ENCODE results near the gene NUP93. TPM values are rescaled to one million over a fixed set of nuclear protein-coding genes. Genes with fewer than 3 reads are reported as not detected.

Gene NUP93
- total and polyA plus RNA-seq, 9 of the 15 experiments (the other 6 are each of a cell fraction or from before 2014, with no cell fraction given): 92.0 to 162 (median 121) TPM

- H3K27ac ChIP-seq (ENCODE audit: extremely low read depth, low read depth, low read length): no peak overlapping the region
- intact Hi-C loops (cut with micrococcal nuclease): no loop called here
- ATAC-seq (no peak), FAIRE-seq (no peak), DNase-seq (ENCODE audit: extremely low read depth in 1 of 4, low spot score in 3 of 4) (no peak)
- H3K9ac ChIP-seq (ENCODE audit: insufficient read depth in 1 of 2, low read depth in 2 of 2, low read length in 2 of 2): no peak overlapping the region
- no peaks in the 10 kb centered on the region for H3K79me2 ChIP-seq (ENCODE audit: control insufficient read depth, insufficient read depth, low read length)
- no TSS peak for BruUV-seq (replicated peaks)
- in situ Hi-C loops (cut with MboI): no loop called here
- H3K4me3 ChIP-seq: no peak overlapping the region
- H2AFZ ChIP-seq (ENCODE audit: low read depth, low read length): no peak overlapping the region
- H3K9me1 ChIP-seq (ENCODE audit: control insufficient read depth, insufficient read depth, low read length): no peaks in the 10 kb centered on the region
- H3K36me3 ChIP-seq (ENCODE audit: control insufficient read depth, insufficient read depth, low read length): peaks cover 38% of the 10 kb centered on the region
- CTCF ChIA-PET (ENCODE audit: low intra/inter-chr PET ratio): no interaction called here
- H4K20me1 ChIP-seq (replicated peaks; ENCODE audit: control insufficient read depth, insufficient read depth, low read length): no peaks in the 10 kb centered on the region
- no peaks in the 10 kb centered on the region for H3K9me3 ChIP-seq (replicated peaks; ENCODE audit: control insufficient read depth, insufficient read depth, low read depth, low read length)
- TF ChIP-seq DPF2 (IDR thresholded peaks at IDR 0.05) (no peak), ZNF398 (CRISPR knock-in tag; IDR thresholded peaks at IDR 0.05) (no peak), PYGO2 (tag; IDR thresholded peaks at IDR 0.05) (no peak)
- H3K4me2 ChIP-seq (ENCODE audit: insufficient read depth, low read length): no peak overlapping the region
- H3K27me3 ChIP-seq (ENCODE audit: control insufficient read depth in 2 of 2, insufficient read depth in 2 of 2, low read length in 2 of 2): no peaks in the 10 kb centered on the region
- no peaks in the 10 kb centered on the region for H3K4me1 ChIP-seq (replicated peaks in 1 of 2; ENCODE audit: control insufficient read depth in 2 of 2, insufficient read depth in 2 of 2, low read length in 2 of 2)
- WGBS (ENCODE audit: insufficient coverage, low coverage, missing lambda C conversion rate): 92% methylated on average over 9 of the region's 9 CpGs
- POLR2A ChIA-PET: interaction anchor here (0.6 to 1.0 kb wide), 2 partner anchors 13 to 57 kb away, joined by 3 read pairs; no protein-coding TSS in a partner anchor
These were observed 84.9 kb downstream of the NUP93 start for GRCh38 chr16:56814537-56815432.

Measured in K562 (cell line).